ENCODE data around the gene PFDN4.
"Not testable (repeated sequence)": the region's sequence is repeated elsewhere in the genome, so short reads cannot be mapped to it uniquely, and the experiment has no call there.

Gene PFDN4

DNA sequence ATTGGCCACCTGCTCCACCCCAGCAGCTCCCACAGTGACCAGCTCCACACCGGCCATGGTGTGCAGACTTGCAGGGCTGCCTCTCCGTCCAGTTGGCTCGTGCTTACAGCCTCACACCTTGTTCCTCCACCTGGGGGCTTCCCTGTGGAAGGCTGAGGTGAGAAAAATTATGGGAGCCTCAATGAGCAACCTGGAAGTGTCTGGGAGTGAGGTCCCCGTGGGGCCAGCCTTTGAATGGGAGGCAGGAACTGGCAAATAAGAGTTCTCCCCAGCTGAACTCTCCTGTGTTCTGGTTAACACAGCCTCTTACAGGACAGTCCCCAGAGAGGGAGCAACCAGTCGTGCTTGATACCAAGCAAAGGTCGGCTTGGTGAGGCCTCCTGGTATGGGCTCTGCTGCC, 3.8 kb upstream of the PFDN4 start:
- DNase-seq: no peak

DNA sequence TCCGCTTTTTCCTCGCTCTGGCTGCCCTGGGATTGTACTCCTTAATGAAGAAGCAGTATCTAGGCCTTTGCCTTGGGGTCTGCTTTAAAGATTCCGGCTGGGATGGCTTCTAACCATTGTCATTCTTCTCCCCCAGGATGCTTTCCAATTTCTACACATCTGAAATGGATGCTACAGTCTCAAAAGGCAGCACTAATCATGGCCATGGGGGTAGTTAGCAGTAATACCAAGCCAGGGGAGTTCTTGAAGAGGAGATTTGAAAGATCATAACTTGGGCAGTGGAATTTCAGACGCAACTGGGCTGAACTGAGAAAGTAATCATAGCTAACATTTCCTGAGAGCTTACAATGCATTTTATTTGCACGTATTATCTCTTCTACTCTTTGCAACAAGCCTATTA, 3.4 kb upstream of the PFDN4 start:
- DNase-seq: no peak

DNA sequence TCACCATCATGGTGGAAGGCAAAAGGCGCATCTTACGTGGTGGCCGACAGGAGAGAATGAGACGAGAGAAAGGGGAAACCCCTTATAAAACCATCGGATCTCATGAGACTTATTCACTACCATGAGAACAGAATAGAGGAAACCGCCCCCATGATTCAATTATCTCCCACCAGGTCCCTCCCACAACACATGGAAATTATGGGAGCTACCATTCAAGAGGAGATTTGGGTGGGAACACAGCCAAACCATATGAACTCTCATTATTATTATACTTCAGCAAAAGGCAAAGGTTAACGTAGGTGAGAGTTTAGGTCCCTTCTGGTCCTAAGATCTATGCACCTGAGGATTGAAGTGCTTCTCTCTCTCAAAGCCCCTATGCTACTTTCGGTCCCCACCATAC, 2.4 kb upstream of the PFDN4 start:
- no peak for DNase-seq

DNA sequence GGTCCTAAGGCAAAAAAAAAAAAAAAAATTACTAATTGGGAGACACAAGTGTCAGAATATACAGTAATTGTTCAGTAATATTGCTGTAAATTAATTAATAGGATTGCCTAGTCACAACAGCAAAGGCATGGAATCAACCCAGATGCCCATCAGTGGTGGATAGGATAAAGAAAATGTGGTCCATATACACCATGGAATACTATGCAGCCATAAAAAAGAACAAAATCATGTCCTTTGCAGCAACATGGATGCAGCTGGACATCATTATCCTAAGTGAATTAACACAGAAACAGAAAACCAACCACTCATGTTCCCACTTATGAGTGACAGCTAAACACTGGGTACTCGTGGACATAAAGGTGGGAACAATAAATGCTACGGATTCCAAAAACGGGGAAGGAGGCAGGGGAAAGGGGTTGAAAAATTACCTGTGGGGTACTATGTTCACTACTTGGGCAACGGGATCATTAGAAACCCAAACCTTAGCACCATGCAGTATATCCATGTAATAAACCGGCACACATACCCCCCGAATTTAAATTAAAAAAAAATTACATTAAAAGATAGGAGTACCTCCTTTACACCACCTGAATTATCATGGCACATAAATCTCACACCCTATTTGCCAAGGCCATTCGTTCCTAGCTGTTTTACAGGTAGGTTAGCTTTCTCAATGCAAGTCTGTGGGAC, 689 bp upstream of the PFDN4 start:
- DNase-seq: no peak

DNA sequence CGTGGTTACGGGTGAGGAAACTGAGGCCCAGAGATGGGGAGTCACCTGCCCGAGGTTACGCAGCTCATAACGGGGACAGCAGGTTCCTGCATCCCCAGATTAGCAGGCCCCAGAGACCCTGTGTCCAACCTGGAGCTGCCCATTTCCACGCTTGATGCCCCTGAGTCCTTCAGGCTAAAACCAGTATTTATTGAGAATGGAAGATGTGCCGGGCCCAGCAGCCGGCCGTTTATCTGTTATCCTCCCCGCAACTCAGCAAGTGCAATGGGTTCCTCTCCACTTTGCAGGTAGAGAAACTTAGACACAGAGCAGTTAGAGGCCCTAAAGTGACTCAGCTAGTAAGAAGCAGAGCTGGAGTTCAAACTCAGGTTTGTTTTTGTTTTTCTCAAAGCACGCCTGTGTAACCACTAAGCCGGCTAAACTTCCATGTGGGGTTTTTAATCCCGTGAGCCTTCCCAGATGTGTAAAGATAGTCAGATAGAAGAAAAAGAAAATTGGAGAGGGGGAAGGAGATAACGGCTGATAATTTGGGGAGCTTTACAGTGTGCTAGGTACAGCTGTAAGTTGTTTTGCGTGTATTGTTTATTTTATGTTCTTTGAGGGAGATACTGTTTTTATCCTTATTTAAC, 775 bp downstream of the PFDN4 start:
- DNase-seq: no peak

DNA sequence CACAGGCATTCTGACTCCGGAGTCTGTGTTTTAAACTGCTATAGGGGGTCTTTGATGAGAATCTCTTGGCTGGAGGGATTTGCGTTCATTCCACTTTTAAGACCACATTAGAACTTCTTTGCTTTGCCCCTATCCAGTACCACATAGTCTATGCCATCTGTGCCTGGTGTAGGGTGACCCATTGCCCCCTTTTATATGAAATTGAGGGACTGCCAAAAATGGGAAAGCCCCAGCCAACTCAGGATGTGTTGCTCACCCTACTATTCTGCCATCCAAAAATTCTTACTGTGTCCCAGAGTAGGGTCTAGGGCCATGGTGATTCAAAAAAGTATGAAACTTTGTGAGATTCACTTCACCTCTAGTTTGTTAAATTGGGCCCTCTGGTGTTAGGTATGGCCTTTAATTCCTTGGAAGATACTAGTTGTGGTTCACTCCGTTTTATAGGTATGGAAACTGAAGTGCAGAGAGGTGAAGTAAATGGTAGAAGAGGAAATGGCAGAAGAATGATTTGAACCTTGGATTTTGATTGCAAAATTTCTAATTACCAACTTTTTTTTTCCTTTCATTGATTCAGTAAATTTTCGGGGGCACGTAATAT, 1.4 kb downstream of the PFDN4 start:
- no peak for DNase-seq

DNA sequence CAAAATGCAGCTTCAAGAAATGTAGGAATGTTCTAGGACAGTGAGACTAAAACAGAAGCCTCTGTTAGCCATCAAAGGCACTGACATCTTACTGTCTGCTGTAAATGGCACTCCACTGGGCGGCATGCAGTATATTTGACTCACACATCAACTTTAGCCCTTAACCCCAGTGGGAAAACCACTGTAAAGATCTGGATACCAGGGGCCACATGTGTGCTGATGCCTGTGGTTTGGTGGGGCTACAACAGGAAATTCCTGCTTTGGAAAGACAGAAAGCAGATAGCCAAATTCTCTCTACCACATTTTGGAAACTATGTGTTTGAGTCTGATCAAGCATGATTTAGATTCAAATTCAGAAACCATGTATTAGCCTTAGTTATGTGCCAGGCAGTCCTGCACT, 4.3 kb downstream of the PFDN4 start:
- no peak for DNase-seq

DNA sequence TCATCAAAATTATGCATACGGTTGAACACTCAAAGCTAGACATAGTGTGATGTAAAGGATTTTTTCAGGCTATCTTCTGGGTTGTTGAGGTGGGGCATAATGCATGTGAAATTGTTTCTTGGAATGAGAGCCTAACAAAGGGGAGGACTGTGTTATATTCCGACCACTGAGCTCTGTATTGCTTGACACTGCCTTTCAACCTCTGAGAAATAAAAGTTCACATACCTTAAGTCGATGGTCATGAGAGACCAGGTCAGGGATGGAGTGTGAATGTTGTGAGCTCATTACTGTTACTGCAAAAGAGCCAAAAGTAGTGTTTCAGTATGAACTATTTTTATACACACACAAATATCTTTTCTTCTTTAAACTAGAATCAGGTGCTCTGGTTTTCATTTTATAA, 5.0 kb downstream of the PFDN4 start:
- no peak for DNase-seq

DNA sequence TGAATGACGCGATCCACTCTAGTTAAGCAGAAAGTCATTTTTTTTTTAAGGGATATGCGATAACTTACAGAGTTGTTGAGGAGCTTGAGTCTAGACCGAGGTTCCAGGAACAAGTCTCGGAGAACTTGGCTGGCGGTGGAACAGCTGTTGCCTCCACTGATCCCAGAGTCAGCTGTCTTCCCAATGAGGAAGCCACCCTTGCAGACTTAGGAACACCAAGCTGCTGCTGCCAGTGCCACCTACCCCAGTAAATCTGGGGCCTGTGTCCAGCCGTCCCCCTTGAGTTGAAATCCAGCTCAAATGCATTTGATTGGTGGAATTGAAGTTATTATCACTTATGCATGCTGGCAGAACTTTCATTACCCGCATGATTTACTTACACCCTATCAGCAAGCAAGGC, 6.7 kb downstream of the PFDN4 start:
- no peak for DNase-seq

DNA sequence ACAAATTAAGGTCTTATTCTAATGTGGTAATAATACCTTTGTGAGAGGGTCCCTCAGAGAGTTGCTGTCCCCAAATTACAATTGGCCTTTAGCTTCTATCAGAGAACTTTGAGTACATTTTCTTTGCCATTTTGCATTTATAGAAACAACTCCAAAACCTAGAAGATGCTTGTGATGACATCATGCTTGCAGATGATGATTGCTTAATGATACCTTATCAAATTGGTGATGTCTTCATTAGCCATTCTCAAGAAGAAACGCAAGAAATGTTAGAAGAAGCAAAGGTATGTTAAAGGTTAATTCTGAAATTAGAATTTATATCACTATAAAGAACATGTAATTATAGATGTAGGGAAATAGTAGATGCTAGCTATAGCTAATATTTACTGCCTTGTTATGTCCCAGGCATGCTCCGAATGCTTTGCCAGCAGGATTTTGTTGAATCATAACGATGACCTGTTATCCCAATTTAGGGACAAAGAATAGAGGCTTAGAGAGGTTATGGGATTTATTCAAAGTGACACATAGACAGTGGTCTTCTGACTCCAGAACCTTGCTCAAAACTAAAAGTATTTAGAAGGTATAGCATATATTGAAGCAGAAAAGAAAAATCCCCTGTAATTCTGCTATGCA, 7.4 kb downstream of the PFDN4 start:
- no peak for DNase-seq

DNA sequence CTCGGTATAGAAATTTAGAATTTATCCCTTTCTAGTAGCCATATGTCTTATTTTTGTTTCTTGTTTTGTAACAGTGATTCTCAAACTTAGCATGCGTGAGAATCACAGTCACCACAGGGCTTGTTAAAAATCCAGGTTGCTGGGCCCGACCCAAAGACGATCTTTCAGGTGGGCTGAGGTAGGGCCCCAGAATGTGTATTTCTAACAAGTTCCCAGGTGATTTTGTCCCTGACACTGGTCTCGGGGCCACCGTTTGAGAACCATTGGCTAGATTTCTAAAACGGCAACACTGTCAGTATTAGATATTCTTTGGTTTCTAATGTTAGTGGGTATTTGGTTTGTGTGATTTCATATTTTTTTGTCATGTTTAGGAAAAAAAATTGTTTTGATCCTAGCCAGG, 9.9 kb downstream of the PFDN4 start:
- no peak for DNase-seq

DNA sequence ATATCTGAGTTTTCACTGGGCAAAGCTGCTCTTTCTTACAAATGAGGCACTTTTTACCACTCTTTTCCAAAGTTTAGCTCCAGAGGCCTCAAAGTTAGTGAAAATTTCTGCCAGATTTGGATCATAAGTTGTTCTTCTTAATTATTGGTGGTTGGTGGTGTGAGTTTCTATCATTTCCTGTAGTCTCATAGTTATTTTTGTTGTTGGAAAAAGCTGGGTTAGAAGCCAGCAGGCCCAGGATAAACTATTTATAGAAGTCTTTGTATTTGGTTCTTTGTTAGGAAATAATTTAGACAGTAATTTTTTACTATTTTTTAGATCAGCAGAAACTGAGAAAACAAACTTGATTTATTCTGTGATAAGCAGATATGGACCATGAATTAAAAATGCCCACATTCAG, 10.6 kb downstream of the PFDN4 start:
- no peak for DNase-seq

DNA sequence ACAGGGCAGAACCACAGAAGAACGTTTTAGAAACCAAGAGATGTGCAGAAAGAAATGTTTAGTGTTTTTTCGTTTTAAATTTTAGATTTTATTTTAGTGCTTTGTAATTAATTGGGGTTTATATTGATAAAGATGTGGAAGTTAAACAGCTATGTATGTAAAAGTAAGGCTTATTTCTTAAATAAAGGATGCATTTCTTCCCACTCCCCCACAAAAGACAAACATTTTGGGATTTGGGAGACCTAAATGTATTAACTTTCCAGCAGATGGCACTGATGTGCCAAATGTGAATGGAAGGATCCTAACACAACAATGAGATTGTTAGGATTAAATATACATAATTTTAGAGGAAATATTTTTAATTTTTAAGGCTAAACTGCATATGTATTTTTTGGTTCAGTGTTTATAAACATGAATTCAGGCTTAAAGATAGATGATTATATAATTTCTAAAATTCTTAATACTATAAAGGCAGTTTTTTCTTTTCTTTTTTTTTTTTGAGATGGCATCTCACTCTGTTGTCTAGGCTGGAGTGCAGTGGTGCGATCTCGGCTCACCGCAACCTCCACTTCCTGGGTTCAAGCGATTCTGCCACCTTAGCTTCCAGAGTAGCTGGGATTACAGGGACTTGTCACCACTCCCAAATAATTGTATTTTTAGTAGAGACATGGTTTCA, 12.0 kb downstream of the PFDN4 start:
- peak in 1 of 2 donors; percentile 12 for DNase-seq

DNA sequence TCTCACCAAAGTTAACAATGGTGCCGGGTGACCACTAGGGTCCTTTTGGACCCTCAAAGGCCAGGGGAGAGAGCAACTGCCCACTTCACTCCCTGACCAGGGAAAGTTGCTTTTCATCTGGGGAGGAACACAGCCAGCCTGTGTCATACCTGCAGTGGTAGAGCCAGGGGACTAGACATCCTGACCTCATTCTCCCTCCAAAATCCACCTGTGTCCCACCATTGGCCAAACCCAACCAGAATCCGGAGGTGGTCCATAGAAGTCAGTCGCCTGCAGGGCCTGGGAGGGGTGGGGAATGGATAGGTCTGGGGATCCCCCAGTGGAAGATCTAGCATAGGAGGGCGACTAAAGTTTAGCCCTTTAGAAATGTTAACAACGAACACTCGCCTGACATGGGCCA, 12.8 kb downstream of the PFDN4 start:
- DNase-seq: no peak

DNA sequence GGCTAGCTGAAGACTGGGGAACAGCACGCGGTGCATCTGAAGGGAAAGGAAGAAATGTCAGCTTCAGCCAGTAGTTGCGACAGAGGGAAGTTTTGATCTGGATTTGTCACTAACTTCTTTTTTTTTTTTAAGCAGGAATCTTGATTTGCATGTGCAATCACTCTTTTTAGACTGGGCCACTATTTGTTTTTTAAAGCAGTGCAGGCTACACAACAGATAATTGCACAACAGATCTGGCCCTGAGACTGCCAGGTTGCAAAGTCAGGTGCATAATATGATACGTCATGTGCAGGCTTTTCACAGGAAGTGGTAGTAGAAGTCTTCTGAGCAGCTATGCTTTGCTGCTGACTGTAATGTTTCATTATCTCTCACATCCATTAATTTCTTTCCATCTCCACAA, 13.5 kb downstream of the PFDN4 start:
- peak; percentile 5 to 26 for DNase-seq

DNA sequence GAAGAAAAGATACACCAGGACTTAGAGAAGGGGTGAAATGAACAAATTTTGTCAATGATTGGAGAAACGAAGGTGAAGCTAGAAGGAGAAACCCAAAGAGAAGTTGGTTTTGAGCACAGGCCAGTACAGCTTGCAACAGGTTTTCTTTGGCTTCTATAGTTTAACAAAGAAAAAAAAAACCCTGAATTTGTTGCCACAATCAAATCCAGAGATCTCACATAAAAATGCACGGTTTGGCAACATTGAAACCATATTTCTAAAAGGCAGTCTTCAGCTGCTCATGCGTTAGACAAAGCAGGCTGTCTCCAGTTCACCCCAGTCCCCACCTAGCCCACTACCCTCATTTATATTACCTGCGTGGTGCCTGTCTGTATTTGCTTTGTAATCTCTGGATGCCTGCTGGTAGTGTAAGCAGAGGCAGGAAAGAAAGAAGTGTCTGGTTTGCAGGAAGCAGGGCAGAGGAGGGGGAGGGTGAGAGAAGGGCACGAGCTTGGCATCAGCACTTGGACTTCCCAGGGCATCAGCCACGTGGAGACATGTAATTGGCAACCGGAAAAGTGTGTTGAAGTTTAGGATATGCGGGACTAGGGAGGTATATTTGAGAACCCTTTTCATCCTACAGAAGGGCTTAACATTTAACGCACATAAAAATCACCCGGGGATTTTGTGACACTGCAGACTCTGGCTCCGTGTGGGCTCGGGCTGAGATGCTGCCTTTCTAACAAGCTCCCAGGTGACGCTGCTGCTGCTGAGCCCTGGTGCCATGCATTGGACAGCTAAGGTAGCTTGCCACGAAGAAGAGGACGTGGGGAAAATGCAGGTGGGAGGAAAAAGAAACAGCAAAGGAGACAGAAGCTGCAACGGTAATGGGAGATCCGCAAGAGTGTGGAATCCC, 14.4 kb downstream of the PFDN4 start:
- no peak for DNase-seq

DNA sequence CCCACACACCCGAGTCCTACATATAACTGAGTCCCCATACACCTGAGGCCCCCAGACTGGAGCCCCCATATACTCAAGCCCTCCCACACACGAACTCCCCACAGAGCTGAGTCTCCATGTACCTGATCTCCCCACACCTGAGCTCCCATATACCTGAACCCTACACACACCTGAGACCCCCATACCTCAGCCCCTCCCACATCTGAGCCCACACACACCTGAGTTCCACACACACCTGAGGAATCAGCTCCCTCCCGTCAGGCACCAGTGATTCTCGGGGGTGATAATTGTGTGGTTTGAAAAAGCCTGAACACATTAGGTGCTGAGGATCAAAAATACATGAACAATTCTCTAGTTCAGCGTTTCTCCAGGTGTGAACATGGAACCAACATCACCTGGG, 15.4 kb downstream of the PFDN4 start:
- DNase-seq: no peak

DNA sequence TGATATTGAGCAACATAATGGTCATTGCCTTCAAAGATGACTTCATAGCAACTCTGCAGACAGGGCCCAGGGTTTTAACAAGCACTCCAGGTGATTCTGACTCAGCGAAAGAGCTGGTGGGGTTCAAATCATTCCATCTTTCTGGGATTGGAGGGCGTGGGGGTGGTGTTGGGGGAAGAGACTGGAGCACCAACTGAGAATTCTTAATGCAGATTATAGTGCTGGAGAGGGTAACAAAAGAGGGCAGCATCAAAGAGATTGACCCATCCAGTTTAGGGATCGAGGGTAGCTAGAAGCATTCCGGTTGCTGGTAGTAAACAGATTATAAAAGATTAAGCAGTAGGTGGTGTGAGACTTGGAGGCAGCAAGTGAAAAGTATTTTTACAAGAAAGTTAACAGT, 15.9 kb downstream of the PFDN4 start:
- DNase-seq: no peak

DNA sequence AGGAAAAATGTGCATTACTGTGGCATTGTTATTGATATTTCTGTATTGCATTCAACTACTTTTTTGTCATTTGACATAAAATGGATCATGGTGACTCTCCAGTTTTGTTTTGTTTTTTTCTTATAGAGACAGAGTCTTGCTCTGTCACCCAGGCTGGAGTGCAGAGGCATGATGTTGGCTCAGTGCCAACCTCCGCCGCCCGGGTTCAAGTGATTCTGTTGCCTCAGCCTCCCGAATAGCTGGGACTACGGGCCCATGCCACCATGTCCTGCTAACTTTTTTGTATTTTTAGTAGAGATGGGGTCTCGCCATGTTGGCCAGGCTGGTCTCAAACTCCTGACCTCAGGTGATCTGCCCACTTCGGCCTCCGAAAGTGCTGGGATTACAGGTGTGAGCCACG, 16.8 kb downstream of the PFDN4 start:
- not testable (repeated sequence) for DNase-seq

DNA sequence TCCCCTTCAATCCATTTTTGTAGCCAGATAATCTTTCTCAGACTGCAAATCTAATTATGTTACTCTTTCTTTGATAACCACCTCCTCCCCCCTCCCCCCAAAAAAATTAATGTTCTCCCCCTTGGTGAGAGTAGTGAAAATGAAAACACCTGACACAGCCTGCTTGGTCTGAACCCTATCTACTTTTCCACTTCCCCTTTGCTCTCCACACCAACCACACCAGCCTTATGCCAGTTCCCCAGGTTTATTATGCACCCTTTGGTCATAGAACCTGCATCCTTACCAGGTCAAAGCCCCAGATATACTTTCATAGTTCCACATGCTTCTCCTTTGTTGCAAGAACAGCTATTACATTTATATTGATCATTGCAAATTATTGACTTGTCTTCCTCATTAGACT, 19.4 kb downstream of the PFDN4 start:
- DNase-seq: no peak

DNA sequence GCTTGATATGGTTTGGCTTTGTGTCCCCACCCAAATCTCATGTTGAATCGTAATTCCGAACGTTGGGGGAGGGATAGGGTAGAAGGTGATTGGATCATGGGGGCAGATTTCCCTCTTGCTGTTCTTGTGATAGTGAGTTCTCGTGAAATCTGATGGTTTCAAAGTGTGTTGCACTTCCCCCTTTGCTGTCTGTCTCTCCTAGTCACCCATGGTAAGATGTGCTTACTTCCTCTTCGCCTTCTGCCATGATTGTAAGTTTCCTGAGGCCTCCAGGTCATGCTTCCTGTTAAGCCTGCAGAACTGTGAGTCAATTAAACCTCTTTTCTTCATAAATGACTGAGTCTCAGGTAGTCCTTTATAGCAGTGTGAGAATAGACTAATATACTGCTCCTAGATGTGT, 19.9 kb downstream of the PFDN4 start:
- no peak for DNase-seq

DNA sequence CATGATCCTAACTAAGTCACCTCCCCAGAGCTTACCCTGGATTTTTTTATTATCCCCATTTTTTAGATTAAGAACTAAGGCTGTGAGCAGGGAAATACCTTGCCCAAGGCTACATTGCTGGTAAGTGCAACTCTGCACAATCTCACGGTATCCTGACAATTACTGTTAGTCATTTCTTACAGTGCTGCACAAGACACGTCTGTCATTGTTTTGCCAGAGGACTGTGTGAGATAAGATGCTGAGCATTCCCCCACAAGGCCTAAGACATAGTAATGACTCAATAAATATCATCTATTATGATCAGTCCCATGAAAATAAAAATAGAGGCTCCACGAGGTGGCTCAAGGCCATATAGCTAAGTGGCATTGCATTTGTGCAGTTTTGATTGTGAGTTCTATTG, 21.0 kb downstream of the PFDN4 start:
- no peak for DNase-seq
